ENCODE results near the gene ITK. TPM values are rescaled to one million over a fixed set of nuclear protein-coding genes. Genes with fewer than 3 reads are reported as not detected.
"Not testable (repeated sequence)": the region's sequence is repeated elsewhere in the genome, so short reads cannot be mapped to it uniquely, and the experiment has no call there.

The ITK gene
- total and polyA plus RNA-seq, 5 donors = 0.34 to 1.6 (median 0.77) TPM

DNA sequence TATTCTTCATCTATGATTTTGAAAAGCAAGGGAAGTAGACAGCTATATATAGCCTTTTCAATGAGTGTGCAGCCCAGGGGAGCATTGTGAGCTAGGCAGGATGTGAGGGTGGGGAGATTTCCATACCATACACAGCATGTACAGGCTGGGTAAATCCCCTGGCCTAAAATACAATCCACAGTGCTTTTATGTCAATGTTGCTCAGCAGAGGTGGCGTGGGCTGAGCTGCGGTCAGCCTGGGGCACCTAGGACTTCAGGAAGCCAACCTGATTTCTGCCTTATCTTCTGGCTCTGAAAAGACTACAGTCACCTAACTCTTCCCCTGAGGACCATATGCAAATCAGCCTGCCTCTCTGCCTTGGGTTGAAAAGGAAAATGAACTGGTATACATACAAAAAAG is 8.2 kb upstream of the ITK start:
- no peaks in the 10 kb centered on the region for H3K27me3 ChIP-seq (ENCODE audit: control insufficient read depth, insufficient read depth)
- no peak for ATAC-seq
- no peak overlapping the region for H3K4me3 ChIP-seq (ENCODE audit: low read length)
- intact Hi-C loops (cut with DNase I) = no loop called here
- DNase-seq = no peak
- H3K9me3 ChIP-seq (ENCODE audit: control insufficient read depth, low read length) = no peaks in the 10 kb centered on the region
- H3K4me1 ChIP-seq (ENCODE audit: control insufficient read depth, insufficient read depth, low read length) = no peaks in the 10 kb centered on the region
- no peak overlapping the region for H3K27ac ChIP-seq (ENCODE audit: low read length)
- 52% methylated on average over 2 of the region's 2 CpGs for WGBS

DNA sequence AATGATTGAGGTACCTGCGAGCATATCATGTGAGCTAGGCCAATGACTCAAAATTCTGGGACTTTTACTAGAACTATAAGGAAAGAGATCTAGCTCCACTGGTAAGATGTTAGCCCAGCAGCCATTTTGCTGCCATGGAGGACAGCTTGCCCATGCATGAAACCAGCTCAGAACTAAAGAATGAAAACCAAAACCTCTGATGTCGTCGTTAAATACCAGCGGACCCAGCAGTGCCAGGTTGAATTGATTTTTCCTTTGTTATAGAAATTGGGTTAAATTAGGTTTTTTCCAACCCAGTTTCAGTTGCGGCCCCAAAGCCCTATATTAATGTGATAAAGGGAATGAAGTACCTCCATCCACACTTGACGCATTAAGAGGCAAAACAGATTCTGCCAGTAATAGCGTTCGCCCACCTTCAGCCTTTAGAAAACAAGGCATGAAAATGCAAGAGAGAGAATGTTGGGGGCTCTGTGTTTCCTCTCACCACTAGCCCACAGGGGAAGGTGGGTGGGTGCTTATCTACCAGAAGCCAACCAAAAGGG is 5.5 kb upstream of the ITK start:
- no peaks in the 10 kb centered on the region for H3K4me1 ChIP-seq (ENCODE audit: control insufficient read depth, insufficient read depth, low read length)
- WGBS = 95% methylated on average over 8 of the region's 8 CpGs
- no peak for DNase-seq
- ATAC-seq = no peak
- no peaks in the 10 kb centered on the region for H3K9me3 ChIP-seq (ENCODE audit: control insufficient read depth, low read length)
- H3K4me3 ChIP-seq (ENCODE audit: low read length) = no peak overlapping the region
- no peaks in the 10 kb centered on the region for H3K27me3 ChIP-seq (ENCODE audit: control insufficient read depth, insufficient read depth)
- intact Hi-C loops (cut with DNase I) = no loop called here
- no peak overlapping the region for H3K27ac ChIP-seq (ENCODE audit: low read length)

- intact Hi-C loops (cut with DNase I) = no loop called here
- Histone ChIP-seq H3K9me3 (ENCODE audit: control insufficient read depth, low read length) (no peaks in the 10 kb centered on the region), H3K27me3 (ENCODE audit: control insufficient read depth, insufficient read depth) (no peaks in the 10 kb centered on the region), H3K27ac (ENCODE audit: low read length) (no peak overlapping the region), H3K4me3 (ENCODE audit: low read length) (no peak overlapping the region), H3K4me1 (ENCODE audit: control insufficient read depth, insufficient read depth, low read length) (no peaks in the 10 kb centered on the region)
- ATAC-seq (no peak), DNase-seq (no peak)
- WGBS = 58% methylated on average over 6 of the region's 6 CpGs
These were observed 2.7 kb upstream of the ITK start for GRCh38 chr5:157177953-157178352.

DNA sequence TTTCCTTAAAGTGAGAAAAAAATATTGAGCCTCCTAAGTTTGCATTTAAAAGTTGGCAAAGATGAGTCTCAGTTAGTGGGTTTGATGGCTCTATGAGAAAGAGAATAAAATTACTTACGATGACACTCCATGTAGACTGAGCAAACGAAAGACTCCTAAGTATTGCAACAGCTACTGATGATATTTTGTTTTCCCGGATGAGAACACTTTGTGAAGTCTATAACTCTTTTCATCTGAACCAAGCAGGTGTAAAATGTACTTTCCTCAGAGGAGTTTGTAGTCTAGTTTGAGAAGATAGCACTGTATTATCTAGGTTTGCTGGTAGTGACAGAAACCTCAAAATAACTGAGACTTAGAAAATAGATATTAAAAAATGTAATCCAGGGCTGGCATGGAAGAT is 1.7 kb upstream of the ITK start:
- Histone ChIP-seq H3K4me3 (ENCODE audit: low read length) (no peak overlapping the region), H3K27me3 (ENCODE audit: control insufficient read depth, insufficient read depth) (no peaks in the 10 kb centered on the region), H3K9me3 (ENCODE audit: control insufficient read depth, low read length) (no peaks in the 10 kb centered on the region), H3K27ac (ENCODE audit: low read length) (no peak overlapping the region), H3K4me1 (ENCODE audit: control insufficient read depth, insufficient read depth, low read length) (no peaks in the 10 kb centered on the region)
- WGBS = 92% methylated on average over 3 of the region's 3 CpGs
- DNase-seq = no peak
- ATAC-seq = no peak
- intact Hi-C loops (cut with DNase I) = no loop called here

GRCh38 chr5:157182143-157182757 is 1.6 kb downstream of the ITK start:
- ATAC-seq = no peak
- 60% methylated on average over 3 of the region's 3 CpGs for WGBS
- DNase-seq = no peak
- intact Hi-C loops (cut with DNase I) = no loop called here
- no peaks in the 10 kb centered on the region for H3K27me3 ChIP-seq (ENCODE audit: control insufficient read depth, insufficient read depth)
- peaks cover 2% of the 10 kb centered on the region for H3K9me3 ChIP-seq (ENCODE audit: control insufficient read depth, low read length)
- H3K27ac ChIP-seq (ENCODE audit: low read length) = no peak overlapping the region
- H3K4me3 ChIP-seq (ENCODE audit: low read length) = no peak overlapping the region
- H3K4me1 ChIP-seq (ENCODE audit: control insufficient read depth, insufficient read depth, low read length) = no peaks in the 10 kb centered on the region

DNA sequence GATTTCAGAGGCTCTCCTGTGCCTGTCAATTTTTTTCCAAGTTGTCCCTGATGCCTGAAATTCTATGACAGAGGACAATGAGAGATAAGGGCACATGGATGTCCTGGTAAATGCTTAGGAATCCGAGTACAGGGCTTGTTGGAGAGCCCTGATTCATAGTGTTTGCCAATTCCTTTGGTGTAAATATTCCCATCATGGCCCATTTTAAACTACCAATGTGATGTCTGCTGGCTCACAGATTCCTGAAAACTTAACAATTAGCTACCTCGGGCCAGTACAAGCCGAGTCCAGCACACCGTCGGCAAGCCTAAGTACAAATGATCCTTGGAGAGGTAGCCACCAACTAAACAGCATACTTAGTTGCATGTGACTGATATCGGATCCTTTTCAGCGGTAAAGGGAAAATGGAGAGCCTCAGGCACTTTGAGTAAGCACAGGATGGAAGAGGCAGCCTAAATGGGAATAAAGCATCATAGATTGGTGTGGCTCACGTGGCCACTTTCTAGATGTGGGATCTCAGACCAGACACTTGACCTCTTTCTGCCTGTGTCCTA is 3.6 kb downstream of the ITK start:
- 84% methylated on average over 8 of the region's 8 CpGs for WGBS
- no peaks in the 10 kb centered on the region for H3K27me3 ChIP-seq (ENCODE audit: control insufficient read depth, insufficient read depth)
- peaks cover 2% of the 10 kb centered on the region for H3K9me3 ChIP-seq (ENCODE audit: control insufficient read depth, low read length)
- no peak for DNase-seq
- no peak overlapping the region for H3K4me3 ChIP-seq (ENCODE audit: low read length)
- no peak overlapping the region for H3K27ac ChIP-seq (ENCODE audit: low read length)
- H3K4me1 ChIP-seq (ENCODE audit: control insufficient read depth, insufficient read depth, low read length) = no peaks in the 10 kb centered on the region
- no peak for ATAC-seq
- intact Hi-C loops (cut with DNase I) = no loop called here

DNA sequence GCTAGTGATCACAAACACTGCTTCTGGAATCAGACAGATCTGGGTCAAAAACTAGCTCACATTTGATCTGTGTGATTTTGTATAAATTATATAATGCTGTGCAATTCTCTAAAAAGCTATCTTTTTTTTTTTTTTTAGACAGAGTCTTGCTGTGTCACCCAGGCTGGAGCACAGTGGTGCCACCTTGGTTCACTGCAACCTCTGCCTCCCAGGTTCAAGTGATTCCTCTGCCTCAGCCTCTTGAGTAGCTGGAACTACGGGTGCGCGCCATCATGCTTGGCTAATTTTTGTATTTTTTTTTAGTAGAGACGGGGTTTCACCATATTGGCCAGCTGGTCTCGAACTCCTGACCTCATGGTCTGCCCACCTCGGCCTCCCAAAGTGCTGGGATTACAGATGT is 4.5 kb downstream of the ITK start:
- not testable (repeated sequence) for ATAC-seq

DNA sequence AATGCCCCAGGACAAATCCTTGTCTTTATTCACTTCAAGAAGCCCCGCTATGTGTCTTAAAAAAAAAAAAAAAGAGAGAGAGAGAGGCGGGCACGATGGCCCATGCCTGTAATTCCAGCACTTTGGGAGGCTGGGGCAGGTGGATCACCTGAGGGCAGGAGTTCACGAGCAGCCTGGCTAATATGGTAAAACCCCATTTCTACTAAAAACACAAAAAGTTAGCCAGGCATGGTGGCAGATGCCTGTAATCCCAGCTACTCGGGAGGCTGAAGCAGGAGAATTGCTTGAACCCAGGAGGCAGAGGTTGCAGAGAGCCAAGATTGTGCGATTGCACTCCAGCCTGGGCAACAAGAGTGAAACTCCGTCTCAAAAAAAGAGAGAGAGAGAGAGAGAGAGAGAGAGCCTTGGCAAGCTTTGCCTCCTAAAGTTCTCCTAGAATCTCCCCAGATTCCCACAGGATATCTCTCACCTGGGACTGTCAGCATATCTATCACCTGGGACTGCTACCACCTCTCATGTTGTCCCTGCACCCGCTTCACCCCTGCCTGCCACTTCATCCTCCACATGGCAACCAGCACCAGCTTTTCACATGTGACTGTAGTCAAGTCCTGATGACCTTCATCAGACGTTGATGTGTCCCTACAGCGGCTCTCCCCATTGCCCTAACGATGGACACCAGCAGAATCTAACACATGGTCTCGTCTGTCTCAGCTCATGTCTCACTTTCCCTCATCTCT is 5.8 kb downstream of the ITK start:
- WGBS = 84% methylated on average over 12 of the region's 12 CpGs
- intact Hi-C loops (cut with DNase I) = no loop called here
- no peaks in the 10 kb centered on the region for H3K4me1 ChIP-seq (ENCODE audit: control insufficient read depth, insufficient read depth, low read length)
- no peak overlapping the region for H3K27ac ChIP-seq (ENCODE audit: low read length)
- H3K9me3 ChIP-seq (ENCODE audit: control insufficient read depth, low read length) = peaks cover 2% of the 10 kb centered on the region
- DNase-seq = no peak
- no peak for ATAC-seq
- H3K4me3 ChIP-seq (ENCODE audit: low read length) = no peak overlapping the region
- no peaks in the 10 kb centered on the region for H3K27me3 ChIP-seq (ENCODE audit: control insufficient read depth, insufficient read depth)

More for the DNA sequence above, 4.5 kb downstream of the ITK start:
- 91% methylated on average over 6 of the region's 6 CpGs for WGBS
- H3K4me1 ChIP-seq (ENCODE audit: control insufficient read depth, insufficient read depth, low read length); H3K9me3 ChIP-seq (ENCODE audit: control insufficient read depth, low read length); DNase-seq; H3K27ac ChIP-seq (ENCODE audit: low read length); H3K27me3 ChIP-seq (ENCODE audit: control insufficient read depth, insufficient read depth); H3K4me3 ChIP-seq (ENCODE audit: low read length); intact Hi-C loops (cut with DNase I): not testable (repeated sequence)

DNA sequence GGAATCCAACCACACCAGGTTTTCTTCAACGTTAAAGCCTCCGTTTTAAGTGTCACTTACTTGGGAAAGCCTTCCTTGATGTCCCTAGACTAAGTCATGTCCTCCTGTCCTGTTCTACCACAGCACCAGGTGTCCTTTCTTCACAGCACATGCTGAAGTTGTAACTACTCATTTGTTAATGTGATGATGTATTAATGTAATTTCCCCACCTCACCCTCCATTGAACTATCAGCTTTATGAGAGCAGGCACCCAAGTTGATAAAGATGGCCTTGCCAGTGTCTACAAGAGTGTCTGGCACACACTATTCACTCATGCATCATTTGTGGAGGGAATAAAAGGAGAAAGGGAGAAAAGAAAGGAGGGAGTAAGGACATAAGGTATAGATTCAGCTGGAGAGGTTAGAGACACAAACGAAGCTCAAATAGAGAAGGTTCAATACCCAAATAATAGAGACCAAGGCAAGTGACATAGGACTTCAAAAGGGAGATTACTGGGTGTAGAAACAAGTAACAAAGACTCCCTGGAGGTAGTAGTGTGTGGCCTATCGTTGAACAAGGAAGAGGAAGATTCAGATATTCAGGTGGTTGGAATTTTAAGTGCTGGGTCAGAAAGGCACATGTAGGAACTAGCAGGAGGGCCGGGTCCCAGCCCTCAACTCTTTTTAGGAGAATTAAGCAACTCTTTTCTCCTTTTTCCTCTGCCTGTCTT is 6.6 kb downstream of the ITK start:
- 59% methylated on average over 5 of the region's 5 CpGs for WGBS
- no peak for DNase-seq
- peaks cover 2% of the 10 kb centered on the region for H3K9me3 ChIP-seq (ENCODE audit: control insufficient read depth, low read length)
- no peaks in the 10 kb centered on the region for H3K4me1 ChIP-seq (ENCODE audit: control insufficient read depth, insufficient read depth, low read length)
- intact Hi-C loops (cut with DNase I) = no loop called here
- no peak overlapping the region for H3K27ac ChIP-seq (ENCODE audit: low read length)
- no peak for ATAC-seq
- no peak overlapping the region for H3K4me3 ChIP-seq (ENCODE audit: low read length)
- H3K27me3 ChIP-seq (ENCODE audit: control insufficient read depth, insufficient read depth) = no peaks in the 10 kb centered on the region

- intact Hi-C loops (cut with DNase I) = no loop called here
- no peak overlapping the region for H3K27ac ChIP-seq (ENCODE audit: low read length)
- H3K9me3 ChIP-seq (ENCODE audit: control insufficient read depth, low read length) = peaks cover 2% of the 10 kb centered on the region
- H3K4me3 ChIP-seq (ENCODE audit: low read length) = no peak overlapping the region
- no peak for DNase-seq
- H3K27me3 ChIP-seq (ENCODE audit: control insufficient read depth, insufficient read depth) = no peaks in the 10 kb centered on the region
- H3K4me1 ChIP-seq (ENCODE audit: control insufficient read depth, insufficient read depth, low read length) = no peaks in the 10 kb centered on the region
- ATAC-seq = no peak
These were observed 7.6 kb downstream of the ITK start for GRCh38 chr5:157188270-157188669.

DNA sequence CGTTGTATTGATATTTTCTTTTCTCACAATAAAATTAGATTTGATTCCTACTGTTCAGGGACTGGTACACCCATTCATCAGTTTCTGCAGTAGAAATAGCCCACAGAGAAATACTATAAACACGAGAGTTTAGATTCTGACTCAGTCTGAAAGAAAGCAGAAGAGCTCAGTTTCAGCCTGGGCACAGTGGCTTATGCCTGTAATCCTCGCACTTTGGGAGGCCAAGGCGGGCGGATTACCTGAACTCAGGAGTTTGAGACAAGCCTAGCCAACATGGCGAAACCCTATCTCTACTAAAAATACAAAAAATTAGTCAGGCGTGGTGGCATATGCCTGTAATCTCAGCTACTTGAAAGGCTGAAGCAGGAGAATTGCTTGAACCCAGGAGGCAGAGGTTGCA is 8.6 kb downstream of the ITK start:
- H3K9me3 ChIP-seq (ENCODE audit: control insufficient read depth, low read length) = peaks cover under 1% of the 10 kb centered on the region
- no peak overlapping the region for H3K27ac ChIP-seq (ENCODE audit: low read length)
- no peak for ATAC-seq
- 89% methylated on average over 7 of the region's 7 CpGs for WGBS
- H3K27me3 ChIP-seq (ENCODE audit: control insufficient read depth, insufficient read depth) = no peaks in the 10 kb centered on the region
- H3K4me3 ChIP-seq (ENCODE audit: low read length) = no peak overlapping the region
- DNase-seq = no peak
- intact Hi-C loops (cut with DNase I) = no loop called here
- no peaks in the 10 kb centered on the region for H3K4me1 ChIP-seq (ENCODE audit: control insufficient read depth, insufficient read depth, low read length)

All from right cardiac atrium (tissue), 5 donors.